ENCODE results near the gene ZDHHC7.
"Not testable (repeated sequence)": the region's sequence is repeated elsewhere in the genome, so short reads cannot be mapped to it uniquely, and the experiment has no call there.

Gene ZDHHC7

DNA sequence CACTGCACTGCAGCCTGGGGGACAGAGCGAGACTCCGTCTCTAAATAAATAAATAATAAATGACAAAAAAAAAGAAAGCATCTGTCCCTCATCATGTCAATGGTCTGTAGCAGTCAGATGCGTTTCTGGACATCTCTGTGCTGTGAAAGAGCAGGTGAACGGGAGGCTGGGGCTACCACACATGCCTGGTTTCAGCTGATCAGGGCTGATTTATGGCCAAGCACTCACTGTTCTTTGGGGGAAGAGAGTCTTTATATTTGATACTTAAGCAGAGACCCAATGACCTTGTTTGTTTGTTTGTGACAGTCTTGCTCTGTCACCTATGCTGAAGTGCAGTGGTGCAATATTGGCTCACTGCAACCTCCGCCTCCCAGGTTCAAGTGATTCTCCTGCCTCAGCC, 33.7 kb upstream of the ZDHHC7 start:
- in situ Hi-C loops (cut with HindIII; ENCODE audit: low sequenced_read_pairs): no loop called here

DNA sequence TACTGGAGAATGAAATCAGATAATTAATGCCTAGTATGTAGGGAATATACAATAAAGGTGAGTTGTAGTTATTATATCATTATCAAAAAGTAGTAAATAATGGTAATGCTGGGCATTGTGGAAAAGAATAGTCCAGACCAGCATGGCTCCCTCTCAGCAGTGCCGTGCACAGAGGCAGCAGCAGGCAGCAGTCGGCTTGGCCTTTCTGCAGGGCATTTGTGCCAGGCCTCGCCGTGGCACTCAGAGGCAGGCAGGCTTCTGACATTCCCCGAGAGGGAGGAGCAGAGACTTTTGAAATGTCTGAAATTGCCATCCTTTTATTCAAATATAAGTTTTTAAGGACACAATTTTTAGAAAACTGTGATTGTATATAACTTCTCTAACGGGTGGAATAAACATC, 31.3 kb upstream of the ZDHHC7 start:
- in situ Hi-C loops (cut with HindIII; ENCODE audit: low sequenced_read_pairs): no loop called here

DNA sequence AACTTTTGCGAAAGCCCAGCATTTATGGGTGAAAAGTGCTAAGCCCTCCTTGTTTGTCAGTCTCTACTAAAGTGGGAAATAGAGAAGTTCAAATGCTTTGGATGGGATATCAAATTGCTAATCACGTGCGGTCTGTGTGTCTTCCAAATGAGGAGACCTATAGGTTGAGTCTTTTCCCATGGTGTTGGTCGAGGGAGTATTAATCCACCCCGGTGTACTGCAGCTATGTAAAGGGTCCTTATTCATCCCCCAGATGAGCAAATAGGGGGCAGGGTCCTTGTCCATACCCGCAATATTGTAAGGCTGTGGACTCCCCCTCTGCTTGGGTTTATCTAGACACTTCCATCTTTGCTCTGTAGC, 30.8 kb upstream of the ZDHHC7 start:
- in situ Hi-C loops (cut with HindIII; ENCODE audit: low sequenced_read_pairs): no loop called here

DNA sequence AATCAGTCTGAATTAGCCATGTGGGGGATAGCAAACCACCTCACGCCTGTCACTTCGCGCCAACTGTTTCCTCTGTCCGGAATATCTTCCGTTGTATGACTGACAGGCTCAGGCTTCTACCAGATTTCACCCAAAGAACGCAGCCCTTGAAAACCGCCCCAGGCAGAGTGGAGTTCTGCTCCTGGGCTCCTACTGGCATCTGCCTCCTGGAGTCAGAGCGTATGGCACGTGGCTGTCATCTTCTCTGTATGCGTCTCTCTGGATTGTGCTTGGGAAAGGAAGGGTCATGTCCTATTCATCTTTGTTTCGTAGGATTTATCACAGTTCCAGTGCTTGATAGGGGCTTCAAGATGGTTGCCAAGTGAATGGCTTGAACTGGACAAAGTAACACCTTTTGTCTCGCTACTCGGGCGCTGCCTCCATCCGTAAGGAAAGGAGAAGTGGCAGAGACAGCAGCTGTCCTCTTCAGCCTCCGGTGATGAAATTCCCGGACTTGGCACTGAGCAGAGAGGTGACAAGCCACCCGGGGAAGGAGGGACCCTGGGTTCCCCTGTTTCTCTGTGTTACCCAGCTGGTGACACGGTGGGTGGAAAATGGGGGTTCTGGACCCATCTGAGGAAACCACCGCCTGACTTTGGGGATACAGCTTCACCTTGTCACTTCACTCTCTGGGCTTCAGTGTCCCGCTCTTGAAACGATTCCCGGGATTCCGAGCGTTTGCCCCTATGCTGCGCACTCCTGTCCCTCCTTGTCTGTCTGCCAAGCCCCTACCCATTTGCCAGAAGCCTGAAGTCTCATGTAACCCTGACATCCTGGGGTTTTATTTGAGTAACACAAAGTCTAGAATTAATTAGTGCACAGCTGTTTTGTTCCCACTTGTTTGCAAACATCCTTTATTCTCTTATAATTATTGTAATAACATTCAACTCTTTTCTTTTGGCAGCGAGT, 30.2 kb upstream of the ZDHHC7 start:
- in situ Hi-C loops (cut with HindIII; ENCODE audit: low sequenced_read_pairs): no loop called here

DNA sequence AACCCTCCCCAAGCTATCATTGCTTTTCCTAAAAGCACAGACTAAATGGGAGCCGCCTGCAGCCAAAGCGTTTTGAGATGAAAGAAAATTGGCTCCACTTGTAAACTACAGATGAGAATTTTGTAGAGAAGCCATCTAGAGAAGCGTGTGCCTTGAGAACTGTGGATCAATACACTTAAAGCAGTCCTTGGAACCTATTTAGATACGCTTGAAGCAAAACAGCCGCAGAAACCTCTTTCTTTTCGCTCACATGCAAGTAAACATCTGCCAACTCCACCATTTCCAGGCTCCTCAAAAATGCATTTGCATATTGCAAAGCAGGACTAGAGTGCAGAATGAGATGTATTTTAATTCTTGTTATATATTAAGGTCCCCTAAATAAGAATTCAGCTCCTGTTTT, 29.4 kb upstream of the ZDHHC7 start:
- in situ Hi-C loops (cut with HindIII; ENCODE audit: low sequenced_read_pairs): no loop called here

DNA sequence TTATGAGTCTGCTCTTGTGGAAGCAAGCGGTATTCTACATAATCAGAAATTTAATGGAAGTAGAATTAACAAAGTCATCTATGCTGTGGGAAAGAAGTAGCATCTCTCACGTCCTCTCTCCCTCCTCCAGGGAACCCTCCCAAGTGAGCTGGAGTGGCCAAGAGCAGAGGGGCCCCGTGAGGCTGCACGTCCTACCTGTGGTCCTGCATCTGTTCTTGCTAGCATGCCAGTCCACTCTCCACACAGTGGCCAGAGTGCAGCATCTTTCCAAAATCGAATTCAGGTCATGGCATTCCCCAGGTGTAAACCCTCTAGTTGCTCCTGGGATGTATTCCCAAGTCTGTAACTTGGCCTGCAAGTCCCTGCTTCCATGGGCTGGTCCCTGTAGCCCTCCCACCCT, 26.4 kb upstream of the ZDHHC7 start:
- in situ Hi-C loops (cut with HindIII; ENCODE audit: low sequenced_read_pairs): no loop called here

DNA sequence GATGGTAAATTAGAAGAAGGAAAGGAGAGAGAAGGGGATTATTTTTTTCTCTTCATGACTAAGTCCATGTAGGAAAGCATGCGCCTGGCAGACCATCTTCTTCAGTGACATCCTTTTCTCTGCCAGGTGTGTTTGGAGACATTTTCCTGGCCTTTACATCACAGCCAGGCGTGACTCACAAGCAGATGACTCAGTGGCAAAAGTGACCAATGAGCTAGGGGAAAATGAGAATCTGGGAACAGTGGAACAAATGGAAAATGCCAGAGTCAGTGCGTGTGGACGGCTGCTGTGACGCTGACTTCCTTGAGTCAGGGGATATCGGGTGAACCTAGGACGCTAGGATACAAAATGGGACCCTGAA, 25.7 kb upstream of the ZDHHC7 start:
- in situ Hi-C loops (cut with HindIII; ENCODE audit: low sequenced_read_pairs): no loop called here

DNA sequence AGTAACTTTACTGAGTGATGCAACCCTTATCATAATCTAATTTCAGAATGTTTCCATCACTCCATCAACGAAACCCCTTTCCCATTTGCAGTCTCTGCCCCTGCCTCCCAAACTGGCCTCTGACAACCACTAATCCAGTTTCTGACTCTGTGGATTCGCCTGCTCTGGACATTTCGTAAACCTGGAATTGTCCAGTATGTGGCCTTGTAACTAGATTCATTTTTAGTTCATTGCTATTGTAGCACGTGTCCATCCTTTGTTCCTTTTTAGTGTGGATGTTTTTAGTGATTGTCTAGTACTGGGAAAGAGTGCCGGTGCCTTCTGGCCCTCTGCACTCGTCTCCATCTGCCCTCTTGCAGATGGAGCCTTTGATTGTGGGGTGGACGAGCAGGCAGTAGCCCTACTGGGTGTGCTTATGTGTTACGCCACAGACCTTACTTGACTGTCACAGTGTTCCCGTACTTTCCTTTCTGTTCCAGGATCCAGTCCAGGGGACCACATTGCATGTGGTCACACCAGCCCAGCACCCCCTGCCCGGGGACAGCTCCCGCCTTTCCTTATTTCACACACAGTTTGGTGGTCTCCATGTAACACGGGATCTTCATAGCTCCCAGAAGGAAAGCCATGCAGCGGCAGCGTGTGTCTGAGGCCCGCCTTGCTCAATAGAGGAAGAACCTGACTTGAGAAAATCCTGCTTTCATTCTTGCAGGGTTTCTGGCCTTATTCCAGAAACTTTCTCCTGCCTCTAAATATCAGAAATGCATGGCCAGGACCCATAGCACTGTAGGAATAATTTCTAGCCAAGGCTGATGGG, 25.1 kb upstream of the ZDHHC7 start:
- in situ Hi-C loops (cut with HindIII; ENCODE audit: low sequenced_read_pairs): no loop called here

DNA sequence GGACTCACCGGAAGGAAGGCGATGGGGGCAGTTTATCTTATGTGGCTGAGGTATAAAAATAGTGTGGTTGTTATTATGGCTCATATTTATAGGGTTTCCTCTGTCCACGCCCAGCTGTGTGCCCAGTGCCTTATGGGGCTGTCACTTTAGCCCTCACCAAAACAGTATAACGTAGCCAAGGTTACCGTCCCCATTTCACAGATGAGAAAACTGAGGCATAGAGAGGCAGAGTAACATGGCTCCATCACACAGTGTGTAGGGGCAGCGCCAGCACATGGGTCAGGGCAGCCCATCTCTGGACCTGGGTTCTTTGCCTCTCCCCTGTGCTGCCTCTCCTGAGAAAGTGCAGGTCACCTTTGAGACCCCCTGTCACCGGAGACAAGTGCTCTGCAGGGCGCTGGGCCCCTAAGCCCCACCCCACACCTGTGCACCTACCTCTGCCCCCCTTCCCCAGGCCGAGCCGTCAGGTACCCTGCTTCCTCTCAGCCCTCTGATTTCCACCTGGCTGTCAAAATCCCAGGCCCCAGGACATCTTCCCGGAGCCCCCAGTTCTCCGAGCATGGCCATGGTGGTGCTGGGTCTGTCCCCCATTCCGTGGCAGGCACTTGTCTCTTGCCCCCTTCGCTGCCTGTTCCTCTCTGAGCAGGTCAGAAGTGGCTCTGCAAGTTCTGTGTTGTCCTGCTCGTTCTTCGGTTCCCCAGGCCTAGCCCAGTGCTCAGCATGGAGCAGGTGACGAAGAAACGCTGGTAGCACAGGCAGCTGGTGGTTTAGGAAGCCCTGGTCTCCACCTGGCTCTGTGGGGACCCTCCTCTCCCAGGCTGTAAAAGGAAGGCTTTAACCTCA, 23.5 kb upstream of the ZDHHC7 start:
- in situ Hi-C loops (cut with HindIII; ENCODE audit: low sequenced_read_pairs): no loop called here

DNA sequence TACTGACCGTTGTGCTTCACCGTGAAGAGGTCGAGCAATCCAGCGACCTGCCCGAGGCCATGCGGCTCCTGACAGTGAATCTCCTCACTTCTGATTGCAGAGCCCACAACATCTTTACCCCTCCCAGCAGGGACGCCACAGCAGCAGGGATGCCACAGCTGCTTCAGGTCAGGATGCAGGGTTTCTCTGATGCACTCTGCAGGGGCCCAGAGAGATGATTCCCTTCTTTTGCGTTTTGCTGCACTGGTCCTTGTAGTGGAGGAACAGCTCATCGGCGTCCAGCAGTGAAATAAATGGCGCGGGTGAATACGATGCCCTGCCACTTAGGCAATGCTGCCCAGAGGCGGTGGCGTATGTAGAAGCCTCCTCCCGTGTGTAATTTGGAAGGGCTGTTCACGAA, 21.8 kb upstream of the ZDHHC7 start:
- in situ Hi-C loops (cut with HindIII; ENCODE audit: low sequenced_read_pairs): no loop called here

DNA sequence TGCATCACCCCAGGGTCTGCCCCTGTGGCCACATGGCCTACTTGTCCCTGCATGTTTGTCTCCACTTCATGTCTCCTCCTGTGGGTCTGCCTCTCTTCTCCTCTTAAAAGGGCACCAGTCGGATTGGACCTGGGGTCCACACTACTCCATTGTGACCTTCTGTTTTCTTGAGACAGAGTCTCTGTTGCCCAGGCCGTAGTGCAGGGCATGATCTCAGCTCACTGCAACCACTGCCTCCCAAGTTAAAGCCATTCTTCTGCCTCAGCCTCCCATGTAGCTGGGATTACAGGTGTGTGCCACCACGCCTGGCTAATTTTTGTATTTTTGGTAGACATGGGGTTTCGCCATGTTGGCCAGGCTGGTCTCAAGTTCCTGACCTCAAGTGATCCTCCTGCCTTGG, 20.9 kb upstream of the ZDHHC7 start:
- in situ Hi-C loops (cut with HindIII; ENCODE audit: low sequenced_read_pairs): not testable (repeated sequence)

DNA sequence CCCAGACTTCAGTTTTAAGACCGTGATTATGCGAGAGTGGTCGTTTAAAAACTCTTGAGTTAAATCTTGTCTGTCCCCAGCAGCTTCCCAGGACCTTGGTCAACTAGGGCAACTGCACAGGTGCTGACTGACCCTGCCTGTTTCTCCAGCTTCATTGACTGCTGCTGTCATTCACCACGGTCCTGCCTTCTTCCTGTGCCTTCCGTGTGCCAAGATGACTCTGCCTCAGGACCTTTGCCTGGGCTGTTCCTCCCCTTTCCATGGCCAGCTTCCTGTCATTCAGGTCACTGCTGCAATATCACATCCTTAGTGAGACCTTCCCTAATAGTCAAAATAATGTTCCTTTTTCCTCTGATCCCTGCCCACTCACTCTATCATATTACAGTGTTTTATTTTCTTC, 20.1 kb upstream of the ZDHHC7 start:
- in situ Hi-C loops (cut with HindIII; ENCODE audit: low sequenced_read_pairs): no loop called here

DNA sequence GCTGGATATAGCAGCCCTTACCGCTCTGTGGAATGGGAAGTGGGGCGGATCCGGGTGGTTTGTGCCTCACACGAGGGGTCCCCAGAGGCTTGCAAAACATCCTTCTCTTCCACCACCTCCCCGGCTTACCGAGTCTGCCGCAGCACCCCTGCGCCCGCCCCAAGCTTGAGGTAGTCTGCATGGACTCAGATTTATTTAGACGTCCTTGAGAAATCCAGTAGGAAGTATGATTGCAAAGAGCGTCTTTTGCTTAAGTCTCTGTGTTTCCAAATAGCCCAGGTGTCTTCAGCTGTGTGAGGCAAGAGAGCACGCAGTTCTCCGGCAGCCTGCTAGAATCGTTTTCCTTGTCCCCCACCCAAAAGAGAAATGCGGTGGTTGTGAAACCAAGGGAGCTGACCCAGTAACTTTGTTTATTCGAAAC, 18.7 kb upstream of the ZDHHC7 start:
- in situ Hi-C loops (cut with HindIII; ENCODE audit: low sequenced_read_pairs): no loop called here

DNA sequence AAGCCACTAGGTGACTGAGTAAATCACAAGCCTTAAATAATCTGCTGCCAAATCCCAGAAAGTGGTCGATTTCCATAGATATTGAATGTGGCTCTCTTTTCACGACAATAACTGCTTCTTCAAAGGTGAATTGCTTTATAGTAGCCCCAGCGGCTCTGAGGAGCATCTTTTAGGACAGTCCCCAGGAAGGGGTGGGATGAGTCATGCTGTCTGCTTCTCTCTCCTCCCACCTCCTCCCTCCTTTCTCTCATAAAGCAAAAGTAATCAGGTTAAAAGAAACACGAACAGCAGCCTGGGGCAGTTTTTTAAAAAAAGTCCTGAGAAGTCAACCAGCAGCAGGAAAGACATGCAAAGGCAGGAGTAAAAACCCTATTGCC, 18.1 kb upstream of the ZDHHC7 start:
- in situ Hi-C loops (cut with HindIII; ENCODE audit: low sequenced_read_pairs): no loop called here

DNA sequence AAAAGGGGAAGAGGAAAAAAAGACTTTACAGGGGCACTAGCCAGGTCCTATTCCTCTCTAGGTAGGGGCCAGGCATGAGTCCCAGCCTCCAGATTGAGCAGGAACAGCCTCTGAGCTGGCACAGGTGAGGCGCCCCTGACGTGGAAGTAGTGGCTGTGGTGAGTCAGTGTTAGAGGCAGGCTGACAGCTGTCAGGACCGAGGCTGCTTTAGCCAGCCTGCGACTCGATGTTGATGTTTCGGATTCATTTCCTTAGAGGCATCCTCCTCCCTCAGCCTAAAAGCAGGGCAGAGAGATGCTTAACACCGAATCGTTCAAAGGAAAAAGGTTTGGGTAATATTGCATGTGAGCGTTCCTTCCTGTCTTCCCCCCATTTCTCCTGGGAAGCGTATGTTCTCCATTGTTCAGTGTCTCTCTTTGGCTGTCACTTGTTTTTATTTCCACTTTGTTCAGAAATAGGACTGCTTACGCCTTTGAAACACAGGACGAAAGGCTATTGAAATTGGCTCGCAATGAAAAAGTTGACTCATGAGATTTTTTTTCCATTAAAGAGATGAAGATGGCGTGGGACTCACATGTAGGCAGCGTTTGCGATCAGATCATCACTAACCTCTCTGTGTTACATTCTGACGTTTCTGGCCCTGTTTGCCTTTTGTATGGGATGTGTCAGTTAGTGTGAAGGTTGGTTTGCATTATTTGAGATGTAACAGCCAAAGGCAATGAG, 17.5 kb upstream of the ZDHHC7 start:
- in situ Hi-C loops (cut with HindIII; ENCODE audit: low sequenced_read_pairs): no loop called here

DNA sequence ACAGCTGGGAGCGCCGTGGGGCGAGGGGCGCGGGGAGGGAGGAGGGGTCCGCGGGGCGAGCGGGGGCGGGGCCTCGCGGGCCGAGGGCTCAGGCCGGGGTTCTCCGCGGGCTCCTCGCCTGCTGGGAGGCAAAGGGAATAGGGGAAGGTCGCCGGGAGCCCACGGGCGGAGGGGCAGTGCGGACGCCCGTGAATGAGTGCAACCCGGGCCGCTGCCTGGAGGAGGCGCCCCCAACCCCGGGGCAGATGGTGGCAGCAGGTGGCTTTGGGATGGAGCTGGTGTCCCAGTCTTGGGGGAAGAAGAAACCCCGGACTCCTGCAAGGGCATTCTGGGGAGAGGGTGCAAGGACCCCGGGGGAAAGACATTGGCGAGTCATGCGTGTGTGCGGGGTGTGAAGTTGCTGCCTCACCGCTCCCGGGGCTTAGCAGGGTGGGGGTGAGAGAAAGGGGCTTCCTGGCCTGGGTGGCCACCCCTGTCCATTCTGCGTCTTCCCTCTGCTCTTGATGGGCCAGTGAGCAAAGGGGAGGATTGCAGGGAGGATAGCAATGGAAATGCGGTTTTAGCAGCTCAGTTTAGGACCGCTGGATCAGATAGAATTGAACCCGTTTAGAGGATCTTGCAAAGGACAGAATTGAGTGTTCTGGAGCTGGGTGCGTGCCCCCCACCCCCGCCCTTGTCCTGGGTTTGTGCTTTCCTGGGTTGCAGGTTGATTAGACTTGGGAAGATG, 16.8 kb upstream of the ZDHHC7 start:
- in situ Hi-C loops (cut with HindIII; ENCODE audit: low sequenced_read_pairs): no loop called here

DNA sequence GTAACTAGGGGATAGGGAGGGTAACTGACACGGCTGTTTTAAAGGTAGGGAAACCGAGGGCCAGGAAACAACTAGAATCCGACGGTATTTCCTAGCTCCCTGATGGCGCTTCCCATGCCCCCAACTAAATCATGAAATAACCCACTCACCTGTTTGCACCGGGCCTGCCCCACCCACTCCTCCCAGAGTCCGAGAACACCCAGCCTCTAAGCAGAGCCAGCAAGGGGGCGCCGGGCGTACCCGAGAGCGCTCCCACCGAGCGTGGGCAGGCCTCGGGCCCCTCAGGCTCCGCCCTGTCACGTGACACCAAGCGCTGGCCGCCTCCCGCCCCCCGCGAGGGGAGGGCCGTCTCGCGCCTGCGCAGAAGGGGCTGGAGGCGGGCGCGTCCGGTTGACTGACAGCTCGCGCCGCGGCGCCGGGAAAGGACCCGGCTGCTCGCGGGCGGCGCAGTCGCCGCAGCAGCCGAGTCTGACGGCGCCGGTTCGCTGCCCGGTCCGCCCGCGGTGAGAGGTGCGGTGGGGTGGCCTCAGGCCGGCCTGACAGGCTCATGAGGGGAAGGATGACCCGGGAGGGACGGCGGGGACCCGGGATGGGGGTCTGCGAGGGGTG, 16.1 kb upstream of the ZDHHC7 start, which contains the start of gene KIAA0513:
TSS of gene KIAA0513 (plus strand) at position 447 of the 609 bp plus-strand sequence. CDS start 39,277 bp downstream, outside the sequence.
- in situ Hi-C loops (cut with HindIII; ENCODE audit: low sequenced_read_pairs): no loop called here

DNA sequence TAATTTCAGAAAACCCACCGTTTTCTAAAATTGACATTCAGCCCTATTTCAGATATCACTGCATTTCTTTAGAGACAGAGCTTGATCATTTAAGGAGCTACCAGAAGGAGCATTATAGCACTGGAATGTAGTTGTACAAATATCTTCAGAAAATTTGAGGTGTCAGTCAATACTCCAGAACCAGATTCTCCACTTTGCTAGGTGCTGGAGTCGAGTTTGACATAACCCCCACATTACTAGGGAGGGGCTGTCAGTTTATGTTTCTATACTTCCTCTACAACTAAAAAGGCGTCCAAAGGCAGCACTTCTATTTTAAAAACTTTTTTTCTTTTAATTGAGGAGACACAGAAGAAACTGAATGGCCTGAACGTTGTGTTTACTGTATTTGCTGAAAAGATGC, 15.4 kb upstream of the ZDHHC7 start:
- in situ Hi-C loops (cut with HindIII; ENCODE audit: low sequenced_read_pairs): no loop called here
